Adipocyte (in vitro differentiated cells): ENCODE data around the gene UGT1A6.

Experiments used
- DNase-seq: peaks from one replicate; pipeline ENCODE4 v3.0.0-alpha.2; 2015; ENCODE audit warnings: low read depth
- H3K27me3 ChIP-seq: replicated peaks from 2 replicates; pipeline ENCODE4 v1.7.0; 2013; ENCODE audit warnings: mild to moderate bottlenecking, low read length, moderate library complexity; ENCODE audit not compliant: control insufficient read depth, insufficient read depth
- H3K36me3 ChIP-seq: 2 replicates; pipeline ENCODE4 v1.7.0; 2013; ENCODE audit warnings: low read length, mild to moderate bottlenecking, moderate library complexity; ENCODE audit not compliant: control insufficient read depth, insufficient read depth, severe bottlenecking
- H3K4me1 ChIP-seq: 2 replicates; pipeline ENCODE4 v1.7.0; 2013; ENCODE audit warnings: mild to moderate bottlenecking, low read length, moderate library complexity; ENCODE audit not compliant: control insufficient read depth, insufficient read depth
- H3K4me3 ChIP-seq: 2 replicates; pipeline ENCODE4 v1.7.0; 2013; ENCODE audit warnings: mild to moderate bottlenecking, low read length, moderate library complexity
- H3K9ac ChIP-seq: 2 replicates; pipeline ENCODE4 v1.7.0; 2013; ENCODE audit warnings: mild to moderate bottlenecking, low read length, moderate library complexity
- H3K9me3 ChIP-seq: 2 replicates; pipeline ENCODE4 v1.7.0; 2013; ENCODE audit warnings: mild to moderate bottlenecking, low read length, moderate library complexity; ENCODE audit not compliant: control insufficient read depth

Gene UGT1A6

GRCh38 chr2:233772583-233772982 is 79.9 kb downstream of the UGT1A6 start:
- DNase-seq, result no peak
- no peaks in the 10 kb centered on the region for H3K36me3 ChIP-seq
- H3K4me3 ChIP-seq, result no peak overlapping the region
- no peak overlapping the region for H3K9ac ChIP-seq
- peaks cover 16% of the 10 kb centered on the region for H3K9me3 ChIP-seq
- no peaks in the 10 kb centered on the region for H3K27me3 ChIP-seq
- peaks cover 3% of the 10 kb centered on the region for H3K4me1 ChIP-seq

- DNase-seq, result no peak
- no peak overlapping the region for H3K9ac ChIP-seq
- H3K36me3 ChIP-seq, result no peaks in the 10 kb centered on the region
- no peaks in the 10 kb centered on the region for H3K27me3 ChIP-seq
- no peak overlapping the region for H3K4me3 ChIP-seq
- H3K4me1 ChIP-seq, result peaks cover 3% of the 10 kb centered on the region
- H3K9me3 ChIP-seq, result peaks cover 24% of the 10 kb centered on the region
Measured at GRCh38 chr2:233773854-233774253, 81.2 kb downstream of the UGT1A6 start.

GRCh38 chr2:233775414-233775813 is 82.7 kb downstream of the UGT1A6 start:
- Histone ChIP-seq H3K4me3 (no peak overlapping the region), H3K9me3 (peaks cover 25% of the 10 kb centered on the region)
- DNase-seq, result no peak

GRCh38 chr2:233778030-233778429 is 85.3 kb downstream of the UGT1A6 start, which contains the start of gene MROH2A:
Gene MROH2A (plus strand): TSS chr2:233778330. CDS start chr2:233779359, 1,029 bp downstream.
- no peak for DNase-seq
- Histone ChIP-seq H3K9ac (no peak within 1 kb of the TSS), H3K4me3 (no peak within 1 kb of the TSS), H3K36me3 (no peaks in the 10 kb centered on the region), H3K27me3 (no peaks in the 10 kb centered on the region), H3K9me3 (peaks cover 25% of the 10 kb centered on the region), H3K4me1 (peaks cover 3% of the 10 kb centered on the region)

More at GRCh38 chr2:233775414-233775813, 82.7 kb downstream of the UGT1A6 start:
- Histone ChIP-seq H3K27me3 (no peaks in the 10 kb centered on the region), H3K4me1 (peaks cover 3% of the 10 kb centered on the region), H3K36me3 (no peaks in the 10 kb centered on the region), H3K9ac (no peak overlapping the region)

- Histone ChIP-seq H3K9me3 (peaks cover 25% of the 10 kb centered on the region), H3K9ac (no peak overlapping the region), H3K4me3 (no peak overlapping the region), H3K36me3 (no peaks in the 10 kb centered on the region), H3K4me1 (peaks cover 3% of the 10 kb centered on the region), H3K27me3 (no peaks in the 10 kb centered on the region)
- no peak for DNase-seq
Measured at GRCh38 chr2:233779722-233780121, 87.0 kb downstream of the UGT1A6 start.

GRCh38 chr2:233780771-233781170 is 88.1 kb downstream of the UGT1A6 start:
- DNase-seq, result no peak
- peaks cover 19% of the 10 kb centered on the region for H3K9me3 ChIP-seq
- no peaks in the 10 kb centered on the region for H3K27me3 ChIP-seq
- H3K4me1 ChIP-seq, result no peaks in the 10 kb centered on the region
- H3K9ac ChIP-seq, result no peak overlapping the region
- H3K36me3 ChIP-seq, result no peaks in the 10 kb centered on the region
- no peak overlapping the region for H3K4me3 ChIP-seq

GRCh38 chr2:233789554-233789953 is 96.9 kb downstream of the UGT1A6 start:
- no peak for DNase-seq
- Histone ChIP-seq H3K9me3 (no peaks in the 10 kb centered on the region), H3K4me1 (no peaks in the 10 kb centered on the region), H3K9ac (no peak overlapping the region), H3K36me3 (no peaks in the 10 kb centered on the region), H3K27me3 (peaks cover 10% of the 10 kb centered on the region), H3K4me3 (no peak overlapping the region)

GRCh38 chr2:233791151-233791882 is 98.6 kb downstream of the UGT1A6 start:
- H3K9ac ChIP-seq, result no peak overlapping the region
- H3K4me3 ChIP-seq, result no peak overlapping the region
- peaks cover 10% of the 10 kb centered on the region for H3K27me3 ChIP-seq
- H3K9me3 ChIP-seq, result no peaks in the 10 kb centered on the region
- no peaks in the 10 kb centered on the region for H3K36me3 ChIP-seq
- DNase-seq, result no peak
- H3K4me1 ChIP-seq, result no peaks in the 10 kb centered on the region

- DNase-seq, result no peak
- H3K4me1 ChIP-seq, result no peaks in the 10 kb centered on the region
- peaks cover 10% of the 10 kb centered on the region for H3K27me3 ChIP-seq
- no peak overlapping the region for H3K4me3 ChIP-seq
- H3K9ac ChIP-seq, result no peak overlapping the region
- H3K36me3 ChIP-seq, result no peaks in the 10 kb centered on the region
- no peaks in the 10 kb centered on the region for H3K9me3 ChIP-seq
Measured at GRCh38 chr2:233791883-233792329, 99.2 kb downstream of the UGT1A6 start.

- Histone ChIP-seq H3K4me1 (no peaks in the 10 kb centered on the region), H3K36me3 (no peaks in the 10 kb centered on the region), H3K9me3 (no peaks in the 10 kb centered on the region), H3K4me3 (no peak overlapping the region), H3K9ac (no peak overlapping the region), H3K27me3 (peaks cover 10% of the 10 kb centered on the region)
- no peak for DNase-seq
Measured at GRCh38 chr2:233792720-233793119, 100.0 kb downstream of the UGT1A6 start.

GRCh38 chr2:233793465-233794127 is 100.9 kb downstream of the UGT1A6 start:
- H3K4me1 ChIP-seq, result no peaks in the 10 kb centered on the region
- no peak for DNase-seq

More at GRCh38 chr2:233793465-233794127, 100.9 kb downstream of the UGT1A6 start:
- Histone ChIP-seq H3K36me3 (no peaks in the 10 kb centered on the region), H3K9ac (no peak overlapping the region), H3K4me3 (no peak overlapping the region), H3K9me3 (no peaks in the 10 kb centered on the region), H3K27me3 (peaks cover 16% of the 10 kb centered on the region)
